AG09319 (cell line): Measurements from ENCODE around the gene CEACAM5.

ENCODE experiments used
- DNase-seq: peaks from one replicate; pipeline ENCODE4 v3.0.0-alpha.2; 2010; ENCODE audit warnings: low read depth; ENCODE audit errors: extremely low read depth
- CTCF ChIP-seq: IDR thresholded peaks from 2 replicates; pipeline ENCODE4 v1.5.1; 2011; ENCODE audit warnings: low read depth, mild to moderate bottlenecking, inconsistent platforms, low read length, moderate library complexity

CEACAM5 gene

GRCh38 chr19:41688687-41689086 is 19.7 kb upstream of the CEACAM5 start:
- TF ChIP-seq CTCF, result no peak
- no peak for DNase-seq

- no peak for TF ChIP-seq CTCF
- no peak for DNase-seq
These were observed 18.2 kb upstream of the CEACAM5 start for GRCh38 chr19:41689993-41690800.

GRCh38 chr19:41690801-41691065 is 17.7 kb upstream of the CEACAM5 start:
- TF ChIP-seq CTCF, result no peak
- DNase-seq, result no peak

- no peak for DNase-seq
These were observed 17.0 kb upstream of the CEACAM5 start for GRCh38 chr19:41691268-41691970.

GRCh38 chr19:41694196-41694595 is 14.2 kb upstream of the CEACAM5 start:
- DNase-seq, result no peak
- TF ChIP-seq CTCF, result no peak

More at GRCh38 chr19:41691268-41691970, 17.0 kb upstream of the CEACAM5 start:
- TF ChIP-seq CTCF, result peak; percentile 56

GRCh38 chr19:41694831-41695635 is 13.4 kb upstream of the CEACAM5 start:
- no peak for TF ChIP-seq CTCF
- DNase-seq, result no peak

- DNase-seq, result no peak
- TF ChIP-seq CTCF, result no peak
These were observed 12.7 kb upstream of the CEACAM5 start for GRCh38 chr19:41695745-41696144.
